ENCODE results near the gene SLC16A8. TPM values are rescaled to one million over a fixed set of nuclear protein-coding genes. Genes with fewer than 3 reads are reported as not detected.

The SLC16A8 gene
- total RNA-seq, 3 donors from 2014 or later (not counting 1 experiment from before 2014, with no cell fraction given), result 1.0 TPM; not detected in 2

DNA sequence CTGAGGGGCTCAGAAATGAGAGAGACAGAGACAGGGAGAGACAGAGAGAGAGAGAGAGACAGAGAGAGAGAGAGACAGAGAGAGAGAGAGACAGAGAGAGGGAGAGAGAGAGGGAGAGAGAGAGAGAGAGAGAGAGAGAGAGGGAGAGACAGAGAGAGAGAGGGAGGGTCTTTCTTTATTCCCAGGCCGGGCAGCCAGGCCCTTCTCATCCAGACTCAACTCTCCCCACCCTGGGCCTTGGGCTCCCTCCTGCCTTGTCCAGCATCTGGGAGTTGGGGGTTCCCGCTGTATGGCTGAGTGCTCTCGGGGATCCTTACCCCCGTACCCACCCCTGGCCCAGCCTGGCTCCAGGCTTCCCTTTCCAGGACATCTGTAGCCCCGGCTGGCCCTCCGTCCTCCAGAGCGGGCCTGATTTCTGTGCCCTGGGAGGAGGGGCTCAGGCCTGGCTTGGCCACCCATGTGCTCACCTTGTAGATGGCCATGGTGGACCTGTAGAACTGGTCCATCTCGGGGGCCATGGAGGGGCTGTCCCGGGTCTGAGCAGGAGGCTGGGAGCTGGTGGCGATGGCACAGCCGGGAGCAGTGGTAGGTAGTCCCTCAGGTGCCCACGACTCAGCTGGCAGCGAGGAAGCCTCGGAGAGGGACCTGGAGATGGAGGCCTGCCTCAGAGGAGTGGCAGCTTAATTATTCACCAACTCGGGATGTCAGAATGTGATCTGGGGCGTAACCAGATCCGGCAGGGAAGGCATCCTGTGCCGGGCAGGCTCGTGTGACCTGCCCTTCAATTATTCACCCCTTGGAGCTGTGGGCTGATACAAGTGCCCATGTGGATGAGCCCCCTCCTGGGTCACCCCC, 26.3 kb upstream of the SLC16A8 start, which contains the start of gene BAIAP2L2:
Gene BAIAP2L2 (minus strand): TSS at position 677 of the 855 bp plus-strand sequence. CDS start 159 bp downstream, at position 518.
- DNase-seq, result no peak
- peak within 1 kb of the TSS; percentile 84 for H3K4me3 Mint-ChIP-seq
- WGBS (ENCODE audit: insufficient coverage), result 96% methylated on average over 19 of the region's 19 CpGs

DNA sequence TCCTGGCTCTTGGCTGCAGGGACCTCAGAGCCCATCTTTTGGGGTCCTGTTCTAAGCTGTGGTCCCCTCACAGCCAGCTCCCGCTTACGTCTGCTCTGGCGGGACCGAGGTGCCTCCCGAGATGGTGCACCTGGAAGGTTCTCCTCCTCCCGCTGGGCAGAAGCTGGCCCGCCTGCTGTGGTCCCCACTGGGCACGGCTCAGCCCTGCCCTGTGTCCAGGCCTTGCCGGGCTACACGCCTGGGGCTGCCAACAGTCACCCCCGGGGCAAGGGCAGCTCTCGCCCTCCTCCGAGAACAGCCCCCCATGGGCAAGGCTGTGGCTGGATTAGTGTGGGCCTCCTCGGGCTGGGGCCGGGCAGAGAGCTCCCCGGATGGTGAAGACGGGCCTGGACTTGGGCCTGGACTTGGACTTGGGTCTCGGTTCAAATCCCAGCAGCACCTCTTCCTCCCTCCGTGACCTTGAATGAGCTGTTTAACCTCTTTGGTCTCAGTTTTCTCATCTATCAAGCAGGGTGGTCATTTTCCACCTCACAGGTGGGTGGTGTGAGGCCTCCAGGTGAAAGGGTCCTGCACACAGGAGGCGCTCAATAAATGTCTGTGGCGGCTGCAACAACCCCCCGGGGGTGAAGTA, 25.5 kb upstream of the SLC16A8 start:
- peak in 1 of 2 donors; percentile 38 for DNase-seq
- Mint-ChIP-seq H3K27me3 (ENCODE audit: low read depth in 2 of 2) (no peaks in the 10 kb centered on the region), H3K4me1 (peaks cover 25 to 45% of the 10 kb centered on the region in 2 donors), H3K27ac (peak overlapping the region; percentile 89 to 93), H3K4me3 (peak overlapping the region; percentile 84), H3K36me3 (no peaks in the 10 kb centered on the region), H3K9me3 (peaks cover 0 to 3% of the 10 kb centered on the region in 2 donors)
- peak overlapping the region; percentile 3 for H3K27ac ChIP-seq (ENCODE audit: low read length)
- intact Hi-C loops (cut with micrococcal nuclease), result no loop called here
- H3K9me3 ChIP-seq (ENCODE audit: control insufficient read depth, insufficient read depth, low read length), result peaks cover 5% of the 10 kb centered on the region
- WGBS (ENCODE audit: insufficient coverage), result 95% methylated on average over 22 of the region's 22 CpGs
- no peak overlapping the region for H3K4me3 ChIP-seq (ENCODE audit: low read length)
- peaks cover 21% of the 10 kb centered on the region for H3K4me1 ChIP-seq (ENCODE audit: control insufficient read depth, insufficient read depth, low read length)
- peaks cover 18% of the 10 kb centered on the region for H3K36me3 ChIP-seq (ENCODE audit: control insufficient read depth, insufficient read depth, low read length)
- peak in 2 of 3 donors; percentile 22 to 23 for ATAC-seq
- no peaks in the 10 kb centered on the region for H3K27me3 ChIP-seq (ENCODE audit: control insufficient read depth, insufficient read depth, low read length)
- TF ChIP-seq, protein P1, sequence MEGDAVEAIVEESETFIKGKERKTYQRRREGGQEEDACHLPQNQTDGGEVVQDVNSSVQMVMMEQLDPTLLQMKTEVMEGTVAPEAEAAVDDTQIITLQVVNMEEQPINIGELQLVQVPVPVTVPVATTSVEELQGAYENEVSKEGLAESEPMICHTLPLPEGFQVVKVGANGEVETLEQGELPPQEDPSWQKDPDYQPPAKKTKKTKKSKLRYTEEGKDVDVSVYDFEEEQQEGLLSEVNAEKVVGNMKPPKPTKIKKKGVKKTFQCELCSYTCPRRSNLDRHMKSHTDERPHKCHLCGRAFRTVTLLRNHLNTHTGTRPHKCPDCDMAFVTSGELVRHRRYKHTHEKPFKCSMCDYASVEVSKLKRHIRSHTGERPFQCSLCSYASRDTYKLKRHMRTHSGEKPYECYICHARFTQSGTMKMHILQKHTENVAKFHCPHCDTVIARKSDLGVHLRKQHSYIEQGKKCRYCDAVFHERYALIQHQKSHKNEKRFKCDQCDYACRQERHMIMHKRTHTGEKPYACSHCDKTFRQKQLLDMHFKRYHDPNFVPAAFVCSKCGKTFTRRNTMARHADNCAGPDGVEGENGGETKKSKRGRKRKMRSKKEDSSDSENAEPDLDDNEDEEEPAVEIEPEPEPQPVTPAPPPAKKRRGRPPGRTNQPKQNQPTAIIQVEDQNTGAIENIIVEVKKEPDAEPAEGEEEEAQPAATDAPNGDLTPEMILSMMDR (IDR thresholded peaks at IDR 0.05), result no peak

More for the DNA sequence above, 26.3 kb upstream of the SLC16A8 start, which contains the start of gene BAIAP2L2:
- Histone ChIP-seq H3K36me3 (ENCODE audit: control insufficient read depth, insufficient read depth, low read length) (peaks cover 21% of the 10 kb centered on the region), H3K9me3 (ENCODE audit: control insufficient read depth, insufficient read depth, low read length) (peaks cover 5% of the 10 kb centered on the region), H3K27me3 (ENCODE audit: control insufficient read depth, insufficient read depth, low read length) (no peaks in the 10 kb centered on the region), H3K4me3 (ENCODE audit: low read length) (no peak within 1 kb of the TSS), H3K4me1 (ENCODE audit: control insufficient read depth, insufficient read depth, low read length) (peaks cover 21% of the 10 kb centered on the region), H3K27ac (ENCODE audit: low read length) (peak within 1 kb of the TSS; percentile 3)
- Mint-ChIP-seq H3K27ac (peak within 1 kb of the TSS; percentile 89 to 93), H3K27me3 (ENCODE audit: low read depth in 2 of 2) (no peaks in the 10 kb centered on the region), H3K9me3 (peaks cover 0 to 3% of the 10 kb centered on the region in 2 donors), H3K4me1 (peaks cover 20 to 44% of the 10 kb centered on the region in 2 donors), H3K36me3 (no peaks in the 10 kb centered on the region)
- ATAC-seq, result no peak
- intact Hi-C loops (cut with micrococcal nuclease), result no loop called here
- TF ChIP-seq, protein P1 (IDR thresholded peaks at IDR 0.05), result no peak

DNA sequence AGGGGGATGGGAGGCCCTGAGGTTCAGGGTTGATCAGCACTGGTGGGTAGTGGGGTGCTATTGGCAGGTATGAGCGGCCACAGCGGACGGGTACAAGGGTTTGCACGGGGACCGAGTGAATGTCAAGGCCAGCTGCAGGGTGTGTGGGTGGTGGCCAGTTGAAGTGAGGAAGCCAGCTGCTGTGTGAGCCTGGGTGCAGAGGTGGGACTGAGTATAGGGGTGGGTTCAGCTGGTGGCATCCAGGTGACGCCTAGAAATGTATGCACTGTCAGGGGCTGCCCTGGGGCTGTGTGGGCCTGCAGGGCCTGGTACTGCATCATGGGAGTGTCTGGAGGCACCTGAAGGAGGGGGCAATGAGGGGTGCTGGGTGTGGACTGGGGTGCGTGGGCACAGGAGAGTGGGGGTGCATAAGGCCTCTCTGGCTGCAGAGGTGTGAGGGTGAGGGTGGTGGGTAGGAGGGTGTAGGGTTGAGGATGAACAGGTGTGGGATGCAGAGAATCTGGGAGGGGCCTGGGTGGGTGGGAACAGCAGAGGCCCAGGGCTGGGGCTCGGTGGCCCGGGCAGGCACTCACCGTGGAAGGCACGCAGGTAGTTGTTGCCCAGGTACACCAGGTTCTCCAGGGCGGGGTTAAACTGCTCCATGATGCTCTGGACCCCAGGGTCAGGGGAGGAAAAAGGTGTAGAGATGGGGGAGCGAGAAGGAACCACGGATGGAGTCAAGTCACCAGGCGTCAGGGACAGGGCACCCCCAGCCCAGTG, 24.8 kb upstream of the SLC16A8 start:
- WGBS (ENCODE audit: insufficient coverage), result 93% methylated on average over 15 of the region's 15 CpGs
- Mint-ChIP-seq H3K9me3 (peaks cover 0 to 6% of the 10 kb centered on the region in 2 donors), H3K27ac (peak overlapping the region; percentile 56 to 93), H3K36me3 (no peaks in the 10 kb centered on the region), H3K4me3 (peak overlapping the region; percentile 14), H3K27me3 (ENCODE audit: low read depth in 2 of 2) (no peaks in the 10 kb centered on the region), H3K4me1 (peaks cover 28 to 47% of the 10 kb centered on the region in 2 donors)
- Histone ChIP-seq H3K36me3 (ENCODE audit: control insufficient read depth, insufficient read depth, low read length) (peaks cover 18% of the 10 kb centered on the region), H3K4me3 (ENCODE audit: low read length) (no peak overlapping the region), H3K27ac (ENCODE audit: low read length) (no peak overlapping the region), H3K27me3 (ENCODE audit: control insufficient read depth, insufficient read depth, low read length) (no peaks in the 10 kb centered on the region), H3K9me3 (ENCODE audit: control insufficient read depth, insufficient read depth, low read length) (peaks cover 5% of the 10 kb centered on the region), H3K4me1 (ENCODE audit: control insufficient read depth, insufficient read depth, low read length) (peaks cover 23% of the 10 kb centered on the region)
- ATAC-seq (peak; percentile 20 to 32 (median 31)), DNase-seq (peak in 1 of 2 donors; percentile 16)
- intact Hi-C loops (cut with micrococcal nuclease), result no loop called here
- TF ChIP-seq, protein P1 (IDR thresholded peaks at IDR 0.05), result no peak
